Panc1 (cell line): ENCODE results near the gene OTX1. TPM values are rescaled to one million over a fixed set of nuclear protein-coding genes. Genes with fewer than 3 reads are reported as not detected.
"Not testable (repeated sequence)": the region's sequence is repeated elsewhere in the genome, so short reads cannot be mapped to it uniquely, and the experiment has no call there.

Experiments used
- ATAC-seq: fragments of 200-7000 bp; cut with Tn5 transposase; 2 replicates; pipeline ENCODE4 v1.9.1; 2020; ENCODE audit warnings: mild to moderate bottlenecking, moderate library complexity
- BruUV-seq: library from RNA; stranded (reverse); fragments of 400-500 nt; replicated peaks from 2 replicates; lab custom pipeline; 2021; lab: Mats Ljungman, UMichigan
- CTCF ChIA-PET: fragments of 300-600 bp; sonication (Branson Sonifier 250); formaldehyde crosslinking; loops from one replicate; lab custom pipeline; 2022; ENCODE audit warnings: antibody characterized with exemption; lab: Charles Lee
- POLR2A ChIA-PET: fragments of 300-600 bp; sonication (Branson Sonifier 250); formaldehyde crosslinking; loops from one replicate; lab custom pipeline; 2022; ENCODE audit warnings: antibody characterized with exemption; lab: Charles Lee
- DNase-seq: peaks from one replicate; pipeline ENCODE4 v3.0.0-alpha.2; 2010; ENCODE audit warnings: low read depth, low spot score
- H3K27ac ChIP-seq: 2 replicates; pipeline ENCODE4 v1.5.1; 2011; ENCODE audit warnings: mild to moderate bottlenecking, low read length, inconsistent platforms
- H3K27me3 ChIP-seq: fragments of 200-500 bp; sonication (Bioruptor generic); 2 replicates; pipeline ENCODE4 v1.6.0; 2014; ENCODE audit warnings: low read length, inconsistent platforms; ENCODE audit not compliant: control insufficient read depth, insufficient read depth
- H3K36me3 ChIP-seq: fragments of 200-500 bp; sonication (Bioruptor generic); 2 replicates; pipeline ENCODE4 v1.5.1; 2014; ENCODE audit warnings: inconsistent platforms, mild to moderate bottlenecking, low read length, moderate library complexity; ENCODE audit not compliant: control insufficient read depth, insufficient read depth
- H3K4me1 ChIP-seq: 2 replicates; pipeline ENCODE4 v1.5.1; 2011; ENCODE audit warnings: inconsistent platforms, mild to moderate bottlenecking, low read length, moderate library complexity; ENCODE audit not compliant: control insufficient read depth, insufficient read depth
- H3K4me3 ChIP-seq, 2 experiments: 2 replicates each; pipeline ENCODE4 v1.5.1; 2011 to 2012; ENCODE audit warnings: low read depth in 2 of 2, low read length in 2 of 2, mild to moderate bottlenecking in 2 of 2, inconsistent platforms in 1 of 2, moderate library complexity in 1 of 2
- H3K9me3 ChIP-seq: fragments of 200-500 bp; sonication (Bioruptor generic); 2 replicates; pipeline ENCODE4 v1.5.1; 2014; ENCODE audit warnings: low read depth, mild to moderate bottlenecking, inconsistent platforms, low read length, moderate library complexity; ENCODE audit not compliant: control insufficient read depth, insufficient read depth
- POLR2AphosphoS5 ChIP-seq: IDR thresholded peaks from 2 replicates; pipeline ENCODE4 v1.6.1; 2012; ENCODE audit warnings: mild to moderate bottlenecking, low read depth, low read length, moderate library complexity
- SIN3A ChIP-seq: IDR thresholded peaks from 2 replicates; pipeline ENCODE4 v1.6.1; 2012; ENCODE audit warnings: low read depth, mild to moderate bottlenecking, low read length, moderate library complexity, borderline replicate concordance; ENCODE audit not compliant: insufficient read depth
- TCF7L2 ChIP-seq: IDR thresholded peaks from 2 replicates; pipeline ENCODE4 v1.6.1; 2011; ENCODE audit warnings: mild to moderate bottlenecking, low read depth, low read length, inconsistent platforms
- in situ Hi-C: cut with HindIII; loops from 2 replicates; pipeline ENCODE4 v1.10.0; 2016; ENCODE audit warnings: low sequenced_read_pairs, low pct_unique_long_range_greater_than_20kb
- intact Hi-C: fragments of 100-400 bp; cut with micrococcal nuclease; formaldehyde crosslinking; loops from one replicate; pipeline ENCODE4 v1.10.0; 2022; ENCODE audit not compliant: unreplicated experiment
- total RNA-seq: library from RNA; stranded (reverse); gene quantifications from one replicate; pipeline ENCODE4 v1.2.1, GENCODE V29; 2021; ENCODE audit not compliant: unreplicated experiment
- TF ChIP-seq, protein P1 (sequence below), 2 experiments: IDR thresholded peaks; 2 replicates each; pipeline ENCODE4 v1.6.1; 2011 to 2012; ENCODE audit warnings: low read depth in 2 of 2, control low read depth in 1 of 2, low read length in 1 of 2, mild to moderate bottlenecking in 1 of 2, moderate library complexity in 1 of 2; ENCODE audit not compliant: insufficient read depth in 1 of 2
- TF ChIP-seq, protein P2 (sequence below): fragments of 450-650 bp; IDR thresholded peaks from 2 replicates; pipeline ENCODE4 v1.5.1; 2017; ENCODE audit warnings: mild to moderate bottlenecking

The OTX1 gene
- total RNA-seq, 1 experiment from 2014 or later, result 4.2 TPM

DNA sequence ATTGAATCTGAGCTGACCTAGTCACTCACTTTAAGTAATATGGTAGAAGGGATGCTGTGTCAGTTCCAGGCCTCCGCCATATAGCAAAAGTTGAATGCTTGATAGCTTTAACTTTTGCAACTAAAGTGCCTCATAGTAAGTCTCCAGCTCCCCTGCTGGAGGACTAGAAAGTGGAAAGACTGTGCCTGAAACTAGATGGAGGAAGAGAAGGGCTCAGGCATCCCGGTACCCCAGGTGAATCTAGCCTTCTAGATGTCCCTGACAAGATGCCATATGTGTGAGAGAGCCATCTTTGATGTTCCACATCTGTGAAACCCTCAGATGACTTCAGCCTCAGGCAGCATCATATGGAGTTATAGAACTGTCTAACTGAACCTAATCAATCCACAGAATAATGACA is 21.0 kb downstream of the OTX1 start:
- DNase-seq (no peak), ATAC-seq (no peak)
- Histone ChIP-seq H3K27me3 (peaks cover 4% of the 10 kb centered on the region; the same call in 1 of the 2 replicates), H3K4me1 (no peaks in the 10 kb centered on the region), H3K36me3 (no peaks in the 10 kb centered on the region), H3K27ac (no peak overlapping the region), H3K4me3 (no peak overlapping the region), H3K9me3 (no peaks in the 10 kb centered on the region)
- intact Hi-C loops (no loop called here), in situ Hi-C loops (no loop called here)
- POLR2A ChIA-PET, result no interaction called here
- BruUV-seq, result no TSS peak
- TF ChIP-seq SIN3A, result no peak
- TF ChIP-seq, protein P1, sequence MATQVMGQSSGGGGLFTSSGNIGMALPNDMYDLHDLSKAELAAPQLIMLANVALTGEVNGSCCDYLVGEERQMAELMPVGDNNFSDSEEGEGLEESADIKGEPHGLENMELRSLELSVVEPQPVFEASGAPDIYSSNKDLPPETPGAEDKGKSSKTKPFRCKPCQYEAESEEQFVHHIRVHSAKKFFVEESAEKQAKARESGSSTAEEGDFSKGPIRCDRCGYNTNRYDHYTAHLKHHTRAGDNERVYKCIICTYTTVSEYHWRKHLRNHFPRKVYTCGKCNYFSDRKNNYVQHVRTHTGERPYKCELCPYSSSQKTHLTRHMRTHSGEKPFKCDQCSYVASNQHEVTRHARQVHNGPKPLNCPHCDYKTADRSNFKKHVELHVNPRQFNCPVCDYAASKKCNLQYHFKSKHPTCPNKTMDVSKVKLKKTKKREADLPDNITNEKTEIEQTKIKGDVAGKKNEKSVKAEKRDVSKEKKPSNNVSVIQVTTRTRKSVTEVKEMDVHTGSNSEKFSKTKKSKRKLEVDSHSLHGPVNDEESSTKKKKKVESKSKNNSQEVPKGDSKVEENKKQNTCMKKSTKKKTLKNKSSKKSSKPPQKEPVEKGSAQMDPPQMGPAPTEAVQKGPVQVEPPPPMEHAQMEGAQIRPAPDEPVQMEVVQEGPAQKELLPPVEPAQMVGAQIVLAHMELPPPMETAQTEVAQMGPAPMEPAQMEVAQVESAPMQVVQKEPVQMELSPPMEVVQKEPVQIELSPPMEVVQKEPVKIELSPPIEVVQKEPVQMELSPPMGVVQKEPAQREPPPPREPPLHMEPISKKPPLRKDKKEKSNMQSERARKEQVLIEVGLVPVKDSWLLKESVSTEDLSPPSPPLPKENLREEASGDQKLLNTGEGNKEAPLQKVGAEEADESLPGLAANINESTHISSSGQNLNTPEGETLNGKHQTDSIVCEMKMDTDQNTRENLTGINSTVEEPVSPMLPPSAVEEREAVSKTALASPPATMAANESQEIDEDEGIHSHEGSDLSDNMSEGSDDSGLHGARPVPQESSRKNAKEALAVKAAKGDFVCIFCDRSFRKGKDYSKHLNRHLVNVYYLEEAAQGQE (IDR thresholded peaks at IDR 0.05; ENCODE audit: insufficient read depth in 1 of 2, low read depth in 2 of 2, low read length in 1 of 2), result no peak
- TF ChIP-seq, protein P2, sequence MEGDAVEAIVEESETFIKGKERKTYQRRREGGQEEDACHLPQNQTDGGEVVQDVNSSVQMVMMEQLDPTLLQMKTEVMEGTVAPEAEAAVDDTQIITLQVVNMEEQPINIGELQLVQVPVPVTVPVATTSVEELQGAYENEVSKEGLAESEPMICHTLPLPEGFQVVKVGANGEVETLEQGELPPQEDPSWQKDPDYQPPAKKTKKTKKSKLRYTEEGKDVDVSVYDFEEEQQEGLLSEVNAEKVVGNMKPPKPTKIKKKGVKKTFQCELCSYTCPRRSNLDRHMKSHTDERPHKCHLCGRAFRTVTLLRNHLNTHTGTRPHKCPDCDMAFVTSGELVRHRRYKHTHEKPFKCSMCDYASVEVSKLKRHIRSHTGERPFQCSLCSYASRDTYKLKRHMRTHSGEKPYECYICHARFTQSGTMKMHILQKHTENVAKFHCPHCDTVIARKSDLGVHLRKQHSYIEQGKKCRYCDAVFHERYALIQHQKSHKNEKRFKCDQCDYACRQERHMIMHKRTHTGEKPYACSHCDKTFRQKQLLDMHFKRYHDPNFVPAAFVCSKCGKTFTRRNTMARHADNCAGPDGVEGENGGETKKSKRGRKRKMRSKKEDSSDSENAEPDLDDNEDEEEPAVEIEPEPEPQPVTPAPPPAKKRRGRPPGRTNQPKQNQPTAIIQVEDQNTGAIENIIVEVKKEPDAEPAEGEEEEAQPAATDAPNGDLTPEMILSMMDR, result 0 out of 2 replicates have a peak, but pooled peaks have one; percentile 9
- CTCF ChIA-PET, result no interaction called here

DNA sequence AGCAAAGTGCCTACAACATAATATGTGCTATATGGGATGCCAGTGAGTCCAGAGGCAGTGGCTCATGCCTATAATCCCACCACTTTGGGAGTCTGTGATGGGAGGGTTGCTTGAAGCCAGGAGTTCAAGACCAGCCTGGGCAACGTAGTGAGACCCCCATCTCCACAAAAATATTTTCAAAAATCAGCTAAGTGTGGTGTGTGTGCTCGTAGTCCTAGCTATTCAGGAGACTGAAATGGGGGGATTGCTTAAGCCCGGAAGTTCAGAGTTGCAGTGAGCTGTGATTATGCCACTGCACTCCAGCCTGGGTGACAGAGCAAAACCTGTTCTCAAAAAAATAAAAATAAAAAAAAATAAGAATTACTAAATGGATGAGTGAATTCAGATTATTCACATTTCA is 23.4 kb downstream of the OTX1 start:
- in situ Hi-C loops (no loop called here), intact Hi-C loops (no loop called here)
- DNase-seq (no peak), ATAC-seq (no peak)
- H3K27ac ChIP-seq, result no peak overlapping the region
- no TSS peak for BruUV-seq
- no peaks in the 10 kb centered on the region; the same call in 1 of the 2 replicates for H3K27me3 ChIP-seq
- H3K9me3 ChIP-seq, result no peaks in the 10 kb centered on the region
- H3K36me3 ChIP-seq, result no peaks in the 10 kb centered on the region
- ChIA-PET CTCF (no interaction called here), POLR2A (no interaction called here)
- H3K4me1 ChIP-seq, result no peaks in the 10 kb centered on the region
- H3K4me3 ChIP-seq, result no peak overlapping the region
- TF ChIP-seq, protein P1 (IDR thresholded peaks at IDR 0.05; ENCODE audit: insufficient read depth in 1 of 2, low read depth in 2 of 2, low read length in 1 of 2), result no peak
- no peak for TF ChIP-seq POLR2AphosphoS5
- no peak for TF ChIP-seq TCF7L2
- TF ChIP-seq SIN3A, result no peak
- TF ChIP-seq, protein P2, result no peak

DNA sequence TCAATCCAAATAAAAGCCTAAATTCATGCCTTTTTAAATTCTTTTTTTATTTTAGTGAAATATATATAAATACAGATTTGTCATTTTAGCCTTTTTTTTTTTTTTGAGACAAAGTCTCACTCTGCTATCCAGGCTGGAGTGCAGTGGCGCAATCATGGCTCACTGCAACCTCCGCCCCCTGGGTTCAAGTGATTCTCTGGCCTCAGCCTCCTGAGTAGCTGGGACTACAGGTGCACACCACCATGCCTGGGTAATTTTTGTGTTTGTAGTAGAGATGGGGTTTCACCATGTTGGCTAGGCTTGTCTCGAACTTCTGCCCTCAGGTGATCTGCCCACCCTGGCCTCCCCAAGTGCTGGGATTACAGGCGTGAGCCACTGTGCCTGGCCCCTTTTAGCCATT is 23.8 kb downstream of the OTX1 start:
- DNase-seq, BruUV-seq, H3K36me3 ChIP-seq, H3K27ac ChIP-seq, CTCF ChIA-PET, in situ Hi-C loops, ATAC-seq, POLR2A ChIA-PET, H3K27me3 ChIP-seq, H3K4me1 ChIP-seq, intact Hi-C loops, H3K9me3 ChIP-seq, H3K4me3 ChIP-seq: not testable (repeated sequence)
